ACC112 (cell line): ENCODE results near the gene B3GAT2.

Experiments
- H2AFZ ChIP-seq: fragments of 200-600 bp; sonication (generic); one replicate; pipeline ENCODE4 v1.6.0; 2017; ENCODE audit warnings: antibody characterized with exemption, low read length; ENCODE audit not compliant: unreplicated experiment
- H3K27ac ChIP-seq: fragments of 200-600 bp; sonication (generic); 2 replicates; pipeline ENCODE4 v1.5.1; 2014; ENCODE audit warnings: low read depth, mild to moderate bottlenecking, antibody characterized with exemption, low read length, moderate library complexity
- H3K27me3 ChIP-seq: fragments of 200-600 bp; sonication (generic); 2 replicates; pipeline ENCODE4 v1.6.1; 2014; ENCODE audit warnings: mild to moderate bottlenecking, antibody characterized with exemption, low read length, moderate library complexity, mixed read lengths; ENCODE audit not compliant: insufficient read depth
- H3K36me3 ChIP-seq: fragments of 200-600 bp; sonication (generic); 2 replicates; pipeline ENCODE4 v1.6.1; 2016; ENCODE audit warnings: mild to moderate bottlenecking, antibody characterized with exemption, low read length, moderate library complexity, mixed read lengths; ENCODE audit not compliant: insufficient read depth
- H3K4me1 ChIP-seq: fragments of 200-600 bp; sonication (generic); one replicate; pipeline ENCODE4 v1.6.1; 2016; ENCODE audit warnings: low read length, mixed read lengths; ENCODE audit not compliant: insufficient read depth, unreplicated experiment, control insufficient read depth
- H3K4me3 ChIP-seq: fragments of 200-600 bp; sonication (generic); 2 replicates; pipeline ENCODE4 v1.5.1; 2014; ENCODE audit warnings: mild to moderate bottlenecking, low read depth, low read length
- H3K79me2 ChIP-seq: fragments of 200-600 bp; sonication (generic); one replicate; pipeline ENCODE4 v1.6.0; 2016; ENCODE audit warnings: low read length; ENCODE audit not compliant: control insufficient read depth, unreplicated experiment, insufficient read depth

B3GAT2 gene

DNA sequence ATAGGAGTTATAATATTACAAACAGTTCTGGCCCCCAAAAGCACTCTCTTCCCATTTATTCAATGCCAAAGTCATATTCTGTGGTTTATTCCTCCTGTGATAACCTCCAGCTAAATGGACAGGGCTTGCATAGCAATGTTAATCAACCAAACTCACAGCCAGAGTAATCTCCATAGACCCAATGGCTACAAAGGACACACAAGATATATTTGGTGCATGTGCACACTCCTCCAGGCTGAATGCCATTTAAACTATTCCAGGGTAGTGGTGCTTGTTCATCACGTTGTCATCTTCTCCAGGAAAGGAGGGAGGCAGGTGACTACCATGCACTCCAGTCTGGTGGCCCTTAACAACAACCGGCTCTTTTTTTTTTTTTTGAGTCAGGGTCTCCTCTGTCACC is 56.8 kb downstream of the B3GAT2 start:
- Histone ChIP-seq H3K27ac (no peak overlapping the region), H3K4me1 (no peaks in the 10 kb centered on the region), H3K27me3 (peaks cover 63% of the 10 kb centered on the region), H3K4me3 (no peak overlapping the region), H2AFZ (no peak overlapping the region), H3K36me3 (no peaks in the 10 kb centered on the region), H3K79me2 (no peaks in the 10 kb centered on the region)

DNA sequence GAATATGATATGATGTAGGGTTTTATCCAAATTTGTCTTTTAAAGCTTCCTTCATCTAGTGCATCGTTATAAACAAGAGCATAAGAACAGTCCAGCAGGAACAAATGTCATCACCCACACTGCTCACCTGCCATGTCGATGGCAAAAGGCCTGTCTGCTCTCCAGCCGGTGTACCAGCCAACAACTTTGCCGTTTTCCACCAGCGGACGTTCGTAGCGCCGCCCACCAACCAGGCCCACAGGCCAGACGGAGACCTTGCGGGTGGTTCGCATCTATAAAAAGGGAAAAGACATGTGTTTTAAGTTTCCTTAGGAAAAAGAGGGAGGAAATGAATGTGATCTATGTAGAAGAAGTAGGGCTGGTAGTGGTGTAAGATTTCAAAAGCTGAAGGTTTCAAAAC is 62.9 kb downstream of the B3GAT2 start:
- H3K4me1 ChIP-seq, result no peaks in the 10 kb centered on the region
- no peak overlapping the region for H2AFZ ChIP-seq
- H3K36me3 ChIP-seq, result no peaks in the 10 kb centered on the region
- H3K27me3 ChIP-seq, result peaks cover 71% of the 10 kb centered on the region
- no peak overlapping the region for H3K4me3 ChIP-seq
- H3K27ac ChIP-seq, result no peak overlapping the region
- H3K79me2 ChIP-seq, result no peaks in the 10 kb centered on the region

DNA sequence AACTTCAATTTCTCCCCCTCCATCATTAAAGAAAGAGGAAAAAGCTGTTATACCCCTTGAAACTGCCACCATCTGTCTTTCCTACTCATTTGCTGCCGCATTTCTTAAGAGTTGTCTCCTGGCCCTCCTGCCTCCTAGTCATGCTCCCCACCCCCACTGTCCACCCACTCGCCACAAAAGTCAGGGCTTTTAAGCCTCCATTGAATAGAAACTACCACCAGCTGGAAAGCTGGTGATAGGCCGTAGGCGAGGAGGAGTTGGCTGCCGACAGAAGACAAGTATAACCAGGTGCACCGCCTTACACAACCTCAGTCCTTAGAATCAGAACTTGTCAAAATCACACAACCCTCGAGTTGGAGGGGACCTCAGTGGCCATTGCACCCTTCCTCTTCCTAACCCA is 67.6 kb downstream of the B3GAT2 start:
- H3K4me3 ChIP-seq, result no peak overlapping the region
- no peak overlapping the region for H2AFZ ChIP-seq
- no peaks in the 10 kb centered on the region for H3K79me2 ChIP-seq
- no peak overlapping the region for H3K27ac ChIP-seq
- H3K27me3 ChIP-seq, result peaks cover 43% of the 10 kb centered on the region
- H3K36me3 ChIP-seq, result no peaks in the 10 kb centered on the region
- H3K4me1 ChIP-seq, result no peaks in the 10 kb centered on the region

DNA sequence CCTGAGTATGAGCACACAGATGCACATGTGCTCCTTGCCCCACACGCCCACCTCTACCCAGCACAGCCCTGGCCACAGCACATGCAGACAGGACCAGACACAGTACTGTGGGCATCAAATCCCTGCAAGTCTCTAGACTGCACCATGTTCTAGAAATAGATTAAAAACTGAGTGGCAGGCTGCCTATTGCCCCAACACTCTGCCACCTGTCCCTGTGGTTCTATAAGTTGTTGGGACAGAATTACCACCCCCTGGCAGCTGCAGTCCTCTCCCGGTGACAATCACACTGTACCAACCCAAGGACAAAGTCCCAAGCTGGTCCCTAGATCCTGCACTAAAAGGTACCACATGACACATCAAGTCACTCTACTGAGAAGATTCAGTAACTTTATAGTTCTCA is 70.2 kb downstream of the B3GAT2 start:
- Histone ChIP-seq H3K4me3 (no peak overlapping the region), H3K27ac (no peak overlapping the region), H2AFZ (no peak overlapping the region), H3K79me2 (no peaks in the 10 kb centered on the region), H3K36me3 (no peaks in the 10 kb centered on the region), H3K4me1 (no peaks in the 10 kb centered on the region), H3K27me3 (peaks cover 20% of the 10 kb centered on the region)

DNA sequence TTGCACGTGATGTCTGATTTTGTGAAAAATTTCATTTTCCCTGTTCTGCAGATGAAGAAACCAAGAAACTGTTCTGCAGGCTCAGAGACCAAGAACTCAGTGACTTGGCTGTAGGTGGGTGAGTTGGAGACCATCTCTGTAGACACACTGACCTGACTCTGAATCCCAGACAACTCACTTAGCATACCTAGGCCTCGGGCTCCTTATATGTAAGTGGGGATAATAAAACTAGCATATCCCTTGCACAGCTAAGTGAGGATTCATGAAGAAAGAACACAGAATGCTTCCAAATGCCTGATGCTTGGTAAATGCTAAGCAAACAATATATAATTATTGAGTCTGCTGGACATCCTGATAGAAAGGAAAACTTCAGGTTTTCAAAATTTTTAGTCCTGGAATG is 70.8 kb downstream of the B3GAT2 start:
- no peaks in the 10 kb centered on the region for H3K79me2 ChIP-seq
- no peak overlapping the region for H2AFZ ChIP-seq
- peaks cover 24% of the 10 kb centered on the region for H3K27me3 ChIP-seq
- no peaks in the 10 kb centered on the region for H3K36me3 ChIP-seq
- H3K4me1 ChIP-seq, result no peaks in the 10 kb centered on the region
- no peak overlapping the region for H3K4me3 ChIP-seq
- H3K27ac ChIP-seq, result no peak overlapping the region

DNA sequence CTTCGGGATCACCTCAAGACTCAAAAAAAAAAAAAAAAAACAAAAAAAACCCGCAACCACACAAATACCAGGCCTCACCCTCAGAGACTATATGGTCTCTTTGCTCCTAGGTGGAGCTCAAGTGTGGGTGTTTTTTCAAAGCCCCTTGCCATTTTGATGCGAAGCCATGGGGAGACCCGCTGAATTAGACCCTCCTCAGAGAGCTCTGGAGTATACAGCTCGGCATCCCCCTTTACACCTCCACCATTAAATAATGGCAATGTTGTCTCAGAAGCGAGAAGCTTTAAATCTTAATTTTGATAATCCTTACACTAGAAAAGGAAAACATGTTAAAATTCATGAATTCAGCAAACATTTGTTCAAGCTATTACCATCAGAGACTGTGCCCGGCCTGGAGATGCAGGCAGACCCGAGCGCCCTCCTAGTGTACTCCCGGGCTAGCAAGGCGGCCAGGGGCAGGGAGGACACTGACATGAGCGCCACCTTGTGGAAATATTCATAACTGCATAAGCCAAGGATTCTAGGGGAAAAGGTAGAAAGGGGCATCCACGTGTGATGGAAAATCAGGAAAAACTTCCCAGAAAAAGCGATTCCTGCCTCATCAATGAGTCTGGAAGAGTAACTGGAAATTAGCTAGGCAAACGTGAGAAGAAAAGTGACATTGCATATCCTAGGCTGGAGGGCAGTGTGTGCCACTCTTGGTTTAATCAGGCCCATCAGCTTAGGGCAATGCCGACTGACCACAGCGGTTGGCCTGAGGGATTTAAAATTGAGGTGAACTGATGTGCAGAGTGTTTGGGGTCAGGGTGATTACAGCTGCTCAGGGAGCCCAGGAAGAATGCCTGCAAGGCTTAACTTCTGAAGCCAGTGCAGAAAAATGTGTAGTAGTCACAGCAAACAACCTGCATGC is 72.5 kb downstream of the B3GAT2 start:
- H3K27ac ChIP-seq, result no peak overlapping the region
- H3K4me3 ChIP-seq, result no peak overlapping the region
- H3K79me2 ChIP-seq, result no peaks in the 10 kb centered on the region
- H3K4me1 ChIP-seq, result no peaks in the 10 kb centered on the region
- no peaks in the 10 kb centered on the region for H3K36me3 ChIP-seq
- H2AFZ ChIP-seq, result no peak overlapping the region
- H3K27me3 ChIP-seq, result peaks cover 22% of the 10 kb centered on the region

DNA sequence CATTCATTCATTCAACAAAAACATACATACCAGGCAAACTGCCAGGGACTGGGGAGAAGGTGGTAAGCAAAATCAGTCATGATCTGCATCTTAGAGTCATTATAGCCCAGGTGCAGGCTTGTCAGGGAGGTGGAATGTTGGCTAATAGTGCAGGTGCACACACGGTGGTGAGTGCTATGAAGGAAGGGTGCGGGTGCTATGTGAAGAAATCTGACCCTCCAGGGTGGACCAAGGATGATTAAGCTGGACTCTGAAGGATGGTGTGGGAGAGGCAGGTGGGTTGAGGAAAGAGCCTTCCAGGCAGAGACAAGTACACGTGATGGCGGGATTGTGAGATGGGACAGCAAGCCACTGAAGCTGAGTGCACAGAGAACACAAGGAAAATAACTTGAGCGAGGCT is 77.4 kb downstream of the B3GAT2 start:
- H2AFZ ChIP-seq, result no peak overlapping the region
- H3K79me2 ChIP-seq, result no peaks in the 10 kb centered on the region
- H3K4me1 ChIP-seq, result no peaks in the 10 kb centered on the region
- H3K36me3 ChIP-seq, result no peaks in the 10 kb centered on the region
- H3K27ac ChIP-seq, result no peak overlapping the region
- peaks cover 48% of the 10 kb centered on the region for H3K27me3 ChIP-seq
- no peak overlapping the region for H3K4me3 ChIP-seq

DNA sequence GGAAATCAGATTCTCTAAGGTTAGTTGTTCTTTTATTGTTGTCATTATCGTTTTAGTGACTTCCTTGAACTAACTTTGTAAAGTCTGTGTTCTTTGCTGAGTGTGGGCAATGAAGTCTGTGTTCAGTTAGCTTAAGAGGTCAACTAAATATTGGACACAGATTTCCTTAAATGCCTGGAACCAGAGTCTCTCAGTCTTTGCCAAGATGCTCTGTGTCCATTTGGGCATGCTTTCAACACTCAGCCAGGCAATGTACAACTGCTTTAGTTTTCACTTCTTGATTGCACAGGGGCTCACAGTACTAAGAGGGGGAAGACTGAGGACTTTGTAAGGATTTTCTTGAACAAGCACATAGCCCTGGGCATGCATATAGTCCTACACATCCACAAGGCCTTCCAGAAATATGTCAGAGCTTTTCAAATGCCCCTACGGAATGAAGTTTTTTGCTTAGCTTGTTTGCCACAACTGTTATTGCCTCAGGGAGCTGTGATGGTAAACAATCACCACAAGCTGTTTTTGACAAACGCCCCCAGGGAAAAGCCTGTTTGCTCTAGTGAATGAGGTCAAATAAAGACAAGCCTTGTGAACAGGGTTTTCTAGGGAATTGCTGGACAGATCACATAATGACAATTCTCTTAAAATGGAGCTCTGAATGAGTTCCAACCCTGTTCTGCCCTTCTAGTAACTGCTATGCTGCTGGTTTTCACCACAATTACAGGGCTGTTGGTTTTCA is 82.5 kb downstream of the B3GAT2 start:
- Histone ChIP-seq H2AFZ (no peak overlapping the region), H3K27ac (no peak overlapping the region), H3K4me3 (no peak overlapping the region), H3K27me3 (peaks cover 41% of the 10 kb centered on the region), H3K4me1 (no peaks in the 10 kb centered on the region), H3K79me2 (no peaks in the 10 kb centered on the region), H3K36me3 (no peaks in the 10 kb centered on the region)

DNA sequence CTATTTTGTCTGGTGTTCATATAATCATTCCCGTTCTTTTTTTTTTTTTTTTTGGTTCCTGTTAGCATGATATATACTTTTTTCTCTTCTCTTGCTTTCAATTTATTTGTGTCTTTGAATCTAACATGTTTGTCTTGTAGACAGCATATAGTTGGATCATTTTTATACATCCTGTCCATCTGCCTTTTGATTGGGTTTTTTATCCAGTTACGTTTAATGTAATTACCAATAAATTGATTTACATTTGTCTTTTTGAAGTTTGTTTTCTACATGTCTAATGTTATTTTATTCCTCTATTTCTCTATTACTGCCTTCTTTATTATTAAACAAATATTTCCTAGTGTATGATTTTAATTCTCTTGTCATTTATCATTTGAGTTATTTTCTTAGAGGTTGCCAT is 84.4 kb downstream of the B3GAT2 start:
- no peaks in the 10 kb centered on the region for H3K36me3 ChIP-seq
- H3K27ac ChIP-seq, result no peak overlapping the region
- no peak overlapping the region for H2AFZ ChIP-seq
- H3K4me1 ChIP-seq, result no peaks in the 10 kb centered on the region
- H3K4me3 ChIP-seq, result no peak overlapping the region
- peaks cover 35% of the 10 kb centered on the region for H3K27me3 ChIP-seq
- H3K79me2 ChIP-seq, result no peaks in the 10 kb centered on the region

DNA sequence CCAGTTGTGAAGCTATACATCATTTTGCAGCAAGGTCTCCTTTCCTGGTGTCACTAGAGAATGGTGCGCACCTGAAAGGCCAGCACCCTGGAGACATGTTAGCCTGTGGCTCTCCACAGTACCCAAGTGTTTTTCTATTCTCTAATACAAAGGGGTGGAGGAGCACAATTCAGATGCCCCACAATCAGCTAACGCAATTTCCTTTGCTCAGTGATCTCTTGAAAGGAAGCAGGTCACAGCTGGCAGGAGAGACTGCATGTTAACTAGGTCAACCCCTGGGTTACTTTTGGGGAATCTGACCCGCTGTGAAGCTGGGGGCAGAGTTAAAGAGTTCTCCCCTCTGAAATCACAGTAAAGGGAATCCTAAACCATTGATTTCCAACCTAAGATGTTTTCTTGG is 92.5 kb downstream of the B3GAT2 start:
- Histone ChIP-seq H3K36me3 (no peaks in the 10 kb centered on the region), H3K27me3 (0 out of 2 replicates have a peak, but pooled peaks cover 3% of the 10 kb centered on the region), H3K4me1 (no peaks in the 10 kb centered on the region), H3K79me2 (no peaks in the 10 kb centered on the region), H3K27ac (no peak overlapping the region), H2AFZ (no peak overlapping the region), H3K4me3 (no peak overlapping the region)

DNA sequence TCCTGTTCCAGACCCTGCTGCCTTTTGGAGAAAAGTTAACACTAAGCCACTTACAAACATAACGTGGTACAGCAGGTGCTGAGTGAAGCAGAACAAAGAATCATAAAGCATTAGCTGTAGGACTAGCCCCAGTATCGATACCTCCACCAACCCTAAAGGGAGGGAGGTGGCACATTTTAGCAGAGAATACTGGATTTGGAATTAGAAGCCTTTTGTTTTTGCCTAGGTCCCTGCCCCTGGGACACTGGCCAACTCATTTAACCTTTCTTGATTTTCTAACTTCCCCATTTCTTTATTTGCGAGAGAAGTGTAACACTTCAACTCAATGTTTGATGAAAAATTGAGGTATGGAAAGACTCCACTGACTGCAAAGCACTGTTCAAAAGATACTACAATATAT is 93.5 kb downstream of the B3GAT2 start:
- H3K4me3 ChIP-seq, result no peak overlapping the region

More for the DNA sequence above, 93.5 kb downstream of the B3GAT2 start:
- H3K4me1 ChIP-seq, result no peaks in the 10 kb centered on the region
- 0 out of 2 replicates have a peak, but pooled peaks cover 1% of the 10 kb centered on the region for H3K27me3 ChIP-seq
- no peaks in the 10 kb centered on the region for H3K79me2 ChIP-seq
- H3K36me3 ChIP-seq, result no peaks in the 10 kb centered on the region
- H3K27ac ChIP-seq, result no peak overlapping the region
- H2AFZ ChIP-seq, result no peak overlapping the region
